Activated CD4-positive, alpha-beta T cell treated with anti-CD3 and anti-CD28 coated beads for 48 hours (primary cell): ENCODE results near the gene IRF1.

ENCODE experiments used
- DNase-seq: peaks from one replicate; pipeline ENCODE4 v3.0.0-alpha.2; 2020

The IRF1 gene

GRCh38 chr5:132435447-132435846 lies 55.1 kb downstream of the IRF1 start:
- DNase-seq, result no peak

- no peak for DNase-seq
Observed at GRCh38 chr5:132434416-132435286, 55.9 kb downstream of the IRF1 start.

GRCh38 chr5:132433141-132433540 lies 57.4 kb downstream of the IRF1 start:
- no peak for DNase-seq

- DNase-seq, result no peak
Observed at GRCh38 chr5:132431632-132432031, 58.9 kb downstream of the IRF1 start.
